GM21737 (cell line): Measurements from ENCODE around the gene BAZ2B.

ENCODE experiments used
- ATAC-seq: cut with Tn5 transposase; IDR thresholded peaks from one replicate; pipeline ENCODE4 v1.9.1; 2021; ENCODE audit warnings: mild to moderate bottlenecking, moderate library complexity; ENCODE audit not compliant: unreplicated experiment

BAZ2B gene

DNA sequence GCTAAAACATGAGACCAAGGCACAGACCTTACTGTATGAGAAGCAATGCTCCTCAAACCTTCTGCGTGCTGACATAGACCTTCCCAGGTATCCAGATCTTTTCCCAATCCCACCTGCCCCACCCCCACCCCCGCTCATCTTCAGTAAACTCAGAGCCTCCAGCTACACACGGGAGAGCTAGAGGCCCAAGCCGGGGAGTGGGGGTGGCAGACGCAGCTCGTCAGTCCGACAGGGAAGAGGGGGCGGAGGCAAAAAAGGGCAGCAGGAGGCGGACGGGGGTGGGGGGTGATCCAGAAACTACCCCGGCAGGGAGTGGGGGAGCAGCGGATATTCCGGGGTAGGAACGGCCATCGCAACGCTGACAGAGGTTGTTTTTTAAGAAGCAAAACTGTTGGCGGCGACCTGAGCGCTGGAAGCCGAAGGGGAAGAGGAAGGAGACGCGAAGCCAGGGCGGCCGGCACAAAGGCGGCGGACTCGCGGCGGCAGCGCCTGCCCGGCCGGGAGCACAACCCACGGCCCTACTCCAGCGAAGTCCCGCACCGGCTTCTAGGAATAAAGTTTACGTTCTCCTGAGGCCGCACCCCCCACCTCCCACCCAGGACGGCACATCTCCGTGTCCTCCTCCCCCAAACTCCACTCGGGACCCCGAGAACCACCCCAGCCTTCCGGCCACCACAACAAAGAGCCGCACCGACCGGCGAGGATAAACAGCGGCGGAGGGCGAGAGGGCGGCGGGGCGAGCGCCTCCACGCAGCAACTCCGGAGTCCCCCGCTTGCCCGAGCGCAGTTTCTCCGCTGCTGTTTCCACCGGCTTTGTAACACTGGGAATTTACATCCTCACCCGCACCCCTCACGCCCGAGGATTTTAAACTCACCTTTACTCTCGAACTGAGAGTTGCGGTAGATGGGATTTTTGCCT, 722 bp downstream of the BAZ2B start:
- ATAC-seq, result peak; percentile 75

DNA sequence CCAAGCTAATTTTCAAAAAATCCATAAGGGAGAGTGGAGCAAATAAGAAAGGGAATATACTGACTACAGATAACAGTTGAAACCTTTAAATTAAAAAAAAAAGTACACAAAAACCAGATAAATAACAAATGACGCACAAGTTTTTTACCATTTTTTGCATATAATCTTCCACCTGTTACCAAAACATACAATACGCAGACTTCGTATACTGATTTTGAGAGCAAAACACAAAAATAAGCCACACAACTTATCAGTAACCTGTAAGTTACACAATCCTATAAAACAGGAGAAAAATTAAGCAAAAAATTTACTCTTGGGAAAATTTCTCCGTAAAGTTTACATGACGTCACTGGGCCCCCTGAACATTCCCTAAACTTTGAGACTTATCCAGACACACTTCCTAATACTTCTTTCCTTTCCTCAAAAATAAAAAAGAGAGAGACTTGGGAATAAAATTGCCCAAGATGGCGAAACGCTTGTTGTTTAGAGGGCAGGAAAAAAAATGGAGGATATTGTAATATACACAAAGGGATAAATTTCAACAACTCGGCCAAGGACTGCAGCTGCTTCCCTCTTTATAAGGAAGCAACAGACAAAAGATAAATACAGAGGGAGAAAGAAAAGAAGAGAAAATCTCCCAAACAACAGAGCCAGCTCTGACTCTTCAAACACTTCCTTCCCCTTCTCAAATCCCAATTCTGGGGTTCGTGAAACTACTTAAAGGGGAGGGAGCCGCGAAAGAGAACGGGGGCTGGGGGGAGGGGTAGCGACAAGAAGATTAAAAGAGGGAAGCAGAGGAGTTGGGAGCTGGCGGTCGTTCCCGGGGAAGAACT, 1.6 kb downstream of the BAZ2B start:
- peak; percentile 13 for ATAC-seq

DNA sequence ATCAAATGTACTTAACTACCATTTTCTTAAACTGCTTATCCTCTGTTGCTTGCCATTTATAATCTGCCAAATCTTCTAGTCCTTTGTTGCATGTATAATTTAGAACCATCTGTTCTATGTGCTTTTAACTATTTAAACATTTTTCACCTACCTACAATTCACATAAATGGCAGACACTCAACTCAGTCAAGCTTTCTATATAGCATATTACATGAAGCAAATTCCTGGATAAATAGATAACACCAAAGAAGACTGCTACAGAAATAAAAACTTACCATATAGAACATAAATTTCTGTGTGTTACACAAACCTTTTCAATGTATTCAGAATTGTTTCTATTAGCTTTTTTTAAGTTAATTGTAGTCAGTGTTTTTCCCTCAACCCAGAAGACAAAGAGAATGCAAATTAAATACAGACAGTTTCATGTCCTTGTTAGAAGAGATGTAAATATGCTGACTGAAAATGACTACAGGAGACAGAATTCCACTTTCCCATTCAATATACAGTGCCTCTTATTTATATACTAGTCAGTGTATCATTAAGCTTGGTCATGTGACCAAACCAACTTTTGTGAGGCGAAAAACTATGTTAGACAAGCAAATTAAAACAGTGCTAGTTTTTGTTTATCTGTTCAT, 2.6 kb downstream of the BAZ2B start:
- no peak for ATAC-seq

DNA sequence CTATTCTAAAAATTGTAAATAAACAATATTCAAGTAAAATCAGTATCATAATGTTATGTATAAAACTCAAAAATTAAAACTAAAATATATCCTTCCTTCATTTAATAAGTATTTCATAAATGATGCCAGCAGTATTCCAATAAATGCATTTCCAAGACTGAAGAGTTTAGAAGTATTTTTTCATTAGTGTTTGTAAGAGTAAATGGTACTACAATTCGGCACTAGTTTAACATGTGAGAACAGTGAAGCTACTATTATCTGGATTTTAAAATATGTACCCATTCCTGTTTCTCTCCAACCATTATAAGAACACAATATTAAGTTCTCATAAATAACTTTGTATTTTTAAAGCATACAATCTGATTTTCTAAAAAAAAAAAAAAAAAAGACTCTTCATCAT, 3.3 kb downstream of the BAZ2B start:
- no peak for ATAC-seq

DNA sequence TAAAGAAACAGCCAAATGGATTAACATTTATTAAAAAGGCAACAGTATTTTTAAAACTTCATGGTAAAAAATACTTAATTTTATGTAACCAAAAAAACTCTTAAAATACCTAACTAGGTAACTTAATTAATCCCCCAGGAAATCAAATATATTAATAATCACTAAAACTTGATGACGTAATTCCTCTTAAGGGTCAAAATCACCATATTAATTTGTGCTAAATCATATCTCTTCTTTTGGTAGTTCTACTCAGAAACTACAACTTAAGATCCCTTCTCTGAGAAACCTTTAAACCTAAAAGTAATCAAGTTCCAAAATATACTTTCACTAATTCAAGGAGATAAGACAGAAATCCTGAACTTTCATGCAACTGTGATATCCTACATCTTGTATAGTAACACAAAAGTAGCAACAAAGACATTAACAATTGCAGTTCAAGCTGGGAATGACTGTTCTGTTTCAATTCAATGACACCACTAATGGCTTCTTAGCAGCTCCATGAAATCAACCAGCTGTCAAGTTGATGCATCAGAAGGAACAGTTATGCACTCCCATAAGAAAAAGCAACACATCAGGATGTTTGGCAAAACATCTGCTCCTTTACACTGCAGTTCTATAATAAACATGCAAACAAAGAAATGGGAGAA, 4.0 kb downstream of the BAZ2B start:
- ATAC-seq, result no peak

DNA sequence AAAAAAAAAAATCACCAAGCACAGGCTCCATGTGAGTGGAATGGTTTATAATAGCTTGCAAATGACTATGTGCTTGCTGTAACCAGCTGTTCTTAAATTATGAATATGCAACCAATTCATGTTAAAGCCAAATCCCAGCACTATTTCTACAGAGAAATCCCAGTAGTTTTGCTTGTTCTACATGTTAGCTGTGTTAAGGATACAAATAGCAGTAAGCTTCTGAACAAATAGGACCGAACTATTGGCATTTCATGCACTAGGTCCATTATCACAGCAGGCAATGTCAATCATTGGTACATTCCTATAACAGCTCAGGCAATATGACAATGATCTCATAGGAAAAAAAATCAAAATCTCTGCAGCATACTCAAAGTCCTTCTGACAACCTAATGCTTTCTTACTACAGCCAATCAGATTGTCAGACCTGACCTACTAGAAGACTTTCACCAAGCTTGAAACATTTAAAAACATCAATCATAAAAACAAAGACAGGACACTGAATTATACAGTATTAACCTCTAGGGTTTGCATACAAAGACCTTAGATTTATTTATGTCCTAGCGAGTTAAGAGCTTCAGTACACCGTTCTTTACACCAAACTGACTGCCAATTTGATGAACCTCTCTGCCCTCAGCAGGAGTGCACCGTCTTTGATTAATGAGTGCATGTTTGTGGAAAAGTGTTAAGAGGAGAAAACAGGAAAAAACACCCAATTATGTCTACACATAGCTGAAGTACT, 6.4 kb downstream of the BAZ2B start:
- ATAC-seq, result no peak

DNA sequence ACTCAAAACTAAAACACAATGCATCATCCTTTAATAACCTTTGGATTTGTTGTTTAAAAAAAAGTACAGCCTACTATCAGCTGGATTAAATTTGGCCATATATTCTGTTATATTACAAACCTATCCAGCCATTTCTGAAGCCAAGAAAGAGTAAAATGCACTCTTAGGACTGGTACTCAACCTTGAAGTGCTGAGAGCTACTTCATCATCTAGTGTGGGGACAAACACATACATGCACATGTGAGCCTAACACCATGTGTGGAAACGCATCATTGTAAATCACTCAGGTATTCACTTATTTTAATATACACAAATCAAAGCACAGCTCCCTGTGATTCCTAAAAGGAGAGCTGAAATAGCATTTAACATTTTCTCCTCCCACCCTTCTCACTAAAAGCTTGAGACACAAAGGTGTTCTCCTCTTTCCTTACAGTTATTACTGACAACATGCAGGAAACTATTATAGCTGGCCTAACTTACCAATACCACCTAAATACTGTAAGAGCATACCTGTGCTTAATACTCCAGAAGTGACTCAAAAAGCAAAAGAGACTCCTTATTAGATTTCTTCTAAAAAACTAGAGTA, 7.5 kb downstream of the BAZ2B start:
- no peak for ATAC-seq

DNA sequence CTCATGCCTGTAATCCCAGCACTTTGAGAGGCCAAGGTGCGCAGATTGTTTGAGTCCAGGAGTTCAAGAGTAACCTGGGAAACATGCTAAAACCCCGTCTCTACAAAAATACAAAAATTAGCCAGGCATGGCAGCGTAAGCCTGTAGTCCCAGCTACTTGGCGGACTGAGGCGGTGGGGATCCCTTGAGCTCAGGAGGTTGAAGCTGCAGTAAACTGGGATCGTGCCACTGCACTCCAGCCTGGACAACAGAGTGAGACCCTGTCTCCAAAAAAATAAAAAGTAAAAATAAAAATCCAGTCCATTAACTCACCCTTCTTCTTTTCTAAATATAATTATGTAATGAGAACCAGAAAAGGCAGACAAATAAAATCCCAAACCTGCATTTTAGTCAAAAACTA, 8.2 kb downstream of the BAZ2B start:
- no peak for ATAC-seq

DNA sequence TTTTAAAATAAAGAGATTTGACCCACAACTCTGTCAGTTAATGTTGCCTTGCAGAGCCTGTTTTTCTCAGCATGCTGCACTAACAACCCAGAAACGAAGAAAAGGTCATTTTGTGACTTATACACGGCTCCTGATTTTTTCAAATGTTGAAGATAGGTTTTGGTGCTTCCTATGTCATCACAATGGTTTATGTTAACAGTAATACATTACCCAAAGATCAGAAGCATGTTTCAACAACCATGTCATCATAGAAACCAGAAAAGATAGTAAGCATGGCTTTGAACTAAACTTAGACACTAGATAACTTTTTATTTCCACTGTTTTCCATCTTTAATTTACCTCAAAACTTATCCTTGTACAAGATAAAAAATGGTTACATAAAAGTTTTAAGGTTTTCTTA, 10.1 kb downstream of the BAZ2B start:
- ATAC-seq, result no peak

DNA sequence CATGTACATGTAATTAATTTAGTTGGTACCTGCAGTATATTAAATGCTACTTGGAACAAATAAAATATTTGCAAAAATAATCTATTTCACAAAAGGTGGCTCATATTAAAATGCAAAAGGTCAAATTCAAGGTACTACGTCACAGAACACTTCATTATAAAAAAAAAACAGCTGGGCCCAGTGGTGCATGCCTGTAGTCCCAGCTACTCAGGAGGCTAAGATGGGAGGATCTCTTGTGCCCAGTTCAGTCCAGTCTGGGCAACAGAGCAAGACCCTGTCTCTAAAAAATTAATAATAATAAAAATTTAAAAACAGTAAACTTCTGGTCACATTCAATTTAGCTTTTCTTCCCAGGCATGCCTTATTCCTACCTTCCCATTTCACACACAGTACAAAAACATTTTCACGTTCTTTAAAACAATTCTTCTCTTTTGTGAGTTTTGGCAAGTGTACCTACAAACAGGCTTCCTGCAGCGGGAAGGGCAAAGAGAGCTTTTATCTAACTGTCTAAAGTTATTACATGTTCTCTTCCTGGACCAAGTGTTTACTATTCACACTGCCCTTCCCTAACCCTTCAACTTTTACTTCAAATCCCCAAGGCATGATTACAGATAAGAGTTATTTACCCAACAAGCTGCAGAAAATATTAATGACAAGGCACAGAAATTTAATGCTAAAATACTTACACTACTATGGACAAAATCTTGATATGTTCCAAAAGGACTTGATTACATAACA, 10.7 kb downstream of the BAZ2B start:
- no peak for ATAC-seq

DNA sequence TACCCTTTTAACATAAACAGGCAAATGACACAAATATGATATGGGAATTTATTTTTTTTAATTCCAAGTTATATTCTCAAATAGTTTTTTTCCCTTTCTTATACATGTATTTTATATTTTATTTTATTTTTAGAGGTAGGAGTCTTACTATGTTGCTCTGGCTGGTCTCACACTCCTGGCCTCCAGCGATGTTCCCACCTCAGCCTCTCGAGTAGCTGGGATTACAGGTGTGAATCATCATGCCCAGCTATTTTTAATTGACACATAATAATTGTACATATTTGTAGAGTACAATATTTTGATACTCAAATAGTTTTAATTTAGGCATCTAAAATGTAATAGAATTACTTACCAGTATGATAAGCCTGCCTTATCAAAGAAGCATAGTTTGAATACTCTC, 12.2 kb downstream of the BAZ2B start:
- no peak for ATAC-seq

DNA sequence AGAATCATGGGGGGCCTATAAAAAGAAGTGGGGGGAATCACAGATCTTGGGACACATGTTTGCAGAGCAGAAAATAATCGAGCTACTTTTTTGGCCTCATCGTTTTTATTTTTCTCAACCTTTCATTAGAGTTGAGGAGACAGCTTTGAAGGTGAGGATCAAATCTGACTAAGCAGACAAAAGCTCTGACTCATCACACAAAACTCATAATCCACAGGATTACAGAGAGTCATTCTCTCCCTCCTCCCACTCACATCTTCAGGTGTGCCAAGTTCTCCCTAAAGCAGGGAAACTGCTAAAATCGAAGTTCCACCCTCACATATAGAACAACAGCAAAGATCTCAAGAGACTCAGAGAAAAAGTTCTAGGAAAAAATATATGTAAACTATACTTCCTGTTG, 15.6 kb downstream of the BAZ2B start:
- no peak for ATAC-seq

DNA sequence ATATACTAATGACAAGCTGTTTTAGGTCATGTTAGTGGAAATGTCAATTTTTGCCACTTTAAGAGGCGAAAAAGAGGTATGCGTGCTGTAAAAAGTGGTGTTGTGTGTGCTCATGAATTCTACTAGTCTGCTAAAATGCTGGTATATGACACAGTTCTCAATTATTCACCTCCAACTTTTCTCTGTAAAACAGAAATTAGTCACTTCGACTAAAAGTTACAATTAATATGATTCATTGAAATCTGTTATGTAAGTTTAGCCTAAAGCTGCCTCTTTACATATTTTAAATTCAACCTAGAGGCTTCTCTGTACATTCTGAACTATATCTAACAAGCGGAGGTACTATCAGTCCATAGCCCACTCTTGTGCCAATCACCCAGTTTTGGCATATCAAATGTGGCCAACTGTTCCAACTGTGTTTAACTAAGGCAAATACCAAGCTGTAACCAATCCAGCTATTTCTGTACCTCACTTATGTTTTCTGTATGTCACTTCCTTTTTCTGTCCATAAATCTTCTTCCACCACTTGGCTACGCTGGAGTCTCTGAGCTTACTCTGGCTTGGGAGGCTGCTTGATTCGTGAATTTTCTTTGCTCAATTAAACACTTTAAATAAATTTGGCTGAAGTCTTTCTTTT, 20.8 kb downstream of the BAZ2B start:
- no peak for ATAC-seq

DNA sequence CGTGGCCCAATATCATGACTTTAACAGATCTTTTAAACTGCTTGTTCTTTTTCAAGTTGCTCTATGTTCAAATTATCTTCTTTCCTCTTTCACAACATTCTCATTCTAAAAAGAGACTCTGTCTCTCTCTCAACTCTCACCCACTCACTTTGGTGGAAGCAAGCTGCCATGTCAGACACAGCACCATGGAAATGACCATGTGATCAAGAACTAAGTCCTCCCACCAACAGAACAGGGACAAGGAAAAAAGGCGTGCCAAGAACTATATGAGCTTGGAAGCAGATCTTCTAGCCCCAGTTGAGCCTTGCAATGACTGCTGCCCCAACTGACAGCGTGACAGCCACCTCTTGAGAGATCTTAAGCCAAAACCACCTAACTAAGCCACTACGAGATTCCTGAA, 23.9 kb downstream of the BAZ2B start:
- ATAC-seq, result no peak

DNA sequence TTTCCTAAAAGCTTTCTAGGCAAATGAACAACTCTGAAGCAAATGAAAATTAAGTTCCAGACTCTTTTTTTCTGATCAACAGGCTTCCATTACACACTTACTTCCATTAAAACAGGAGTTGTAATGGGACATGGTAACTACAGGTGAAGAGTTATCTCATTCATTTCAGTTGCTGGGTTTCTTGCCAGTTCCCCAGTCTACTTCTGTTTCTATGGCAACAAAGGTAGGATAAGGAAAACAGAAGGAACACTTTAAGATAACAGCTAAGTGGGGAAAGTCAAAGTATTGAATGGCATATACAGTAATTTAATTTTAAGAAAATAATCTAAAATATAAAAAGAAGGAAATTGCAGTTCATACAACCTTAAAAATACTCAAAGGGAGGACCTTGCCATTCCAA, 25.1 kb downstream of the BAZ2B start:
- ATAC-seq, result no peak

DNA sequence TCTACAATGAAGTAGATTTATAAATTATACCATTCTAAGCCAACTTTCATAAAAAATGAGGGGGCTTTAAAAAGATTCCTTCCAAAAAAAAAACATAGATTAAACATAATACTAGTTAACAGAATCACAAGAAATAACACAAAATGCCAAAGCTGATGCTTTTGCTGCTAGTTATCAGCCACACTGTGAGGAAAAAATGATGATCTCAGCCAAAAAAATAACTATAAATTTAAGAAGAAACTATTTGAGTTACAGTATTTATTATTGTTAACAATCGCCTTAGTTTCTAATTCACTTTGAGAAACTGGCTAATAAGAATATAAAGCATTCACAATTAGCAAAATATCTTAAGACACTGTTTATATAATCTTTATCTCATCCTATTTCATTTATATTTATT, 27.1 kb downstream of the BAZ2B start:
- no peak for ATAC-seq

DNA sequence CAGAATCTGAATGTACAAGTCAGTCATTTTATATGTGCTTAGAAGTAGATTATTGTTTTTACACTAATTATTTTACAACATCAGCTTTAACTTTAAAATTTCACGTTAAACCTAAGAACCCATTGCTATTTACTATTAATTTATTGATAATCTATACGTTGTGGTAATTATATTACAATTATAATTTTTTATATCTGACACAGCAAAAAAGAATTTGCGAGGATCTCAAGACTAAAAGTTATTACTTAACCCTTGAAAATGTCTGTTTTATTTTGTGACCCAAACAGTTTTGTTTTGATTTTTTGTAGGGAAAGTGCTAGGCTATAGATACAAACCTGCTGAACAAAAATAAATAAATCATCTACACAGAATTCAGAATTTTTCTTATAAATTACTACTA, 30.3 kb downstream of the BAZ2B start:
- no peak for ATAC-seq

DNA sequence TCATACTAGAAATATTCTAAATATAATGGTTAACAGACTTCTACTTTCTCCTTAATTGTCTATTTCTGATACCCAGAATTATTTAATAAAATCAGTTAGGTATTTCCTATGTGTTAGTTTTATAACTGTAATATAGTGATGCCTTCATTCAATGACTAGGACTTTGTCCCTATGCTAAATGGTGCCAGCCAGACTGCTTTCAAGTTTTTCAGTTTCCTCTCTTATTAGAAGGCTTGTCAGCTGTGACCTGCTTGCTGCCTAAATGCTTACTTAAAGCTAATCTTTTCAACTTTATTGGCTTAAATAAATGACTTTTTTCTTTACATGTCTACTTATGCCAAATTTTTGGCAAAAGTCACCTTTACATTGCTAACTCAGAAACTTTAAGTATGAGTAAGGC, 30.7 kb downstream of the BAZ2B start:
- ATAC-seq, result no peak

DNA sequence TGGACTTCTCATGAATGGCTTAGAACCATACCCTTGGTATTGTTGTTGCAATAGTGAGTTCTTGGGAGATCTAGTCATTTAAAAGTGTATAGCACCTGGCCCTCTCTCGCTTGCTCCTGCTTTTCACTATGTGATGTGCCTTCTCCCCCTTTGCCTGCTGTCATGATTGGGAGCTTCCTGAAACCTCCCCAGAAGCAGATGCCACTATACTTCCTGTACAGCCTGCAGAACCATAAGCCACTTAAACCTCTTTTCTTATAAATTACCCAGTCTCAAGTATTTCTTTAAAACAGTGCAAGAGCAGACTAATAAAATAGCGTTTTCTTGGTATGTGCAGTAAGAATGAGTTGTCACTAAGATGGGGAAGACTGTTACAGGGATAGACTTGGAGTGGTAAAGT, 31.6 kb downstream of the BAZ2B start:
- ATAC-seq, result no peak
